Measurements from ENCODE around the gene CTSW.

The CTSW gene

GRCh38 chr11:65849771-65850216 is 29.8 kb upstream of the CTSW start:
- ATAC-seq = peak; percentile 17
- TF ChIP-seq ZNF565 (CRISPR knock-in tag; conservative IDR thresholded peaks at IDR 0.05; ENCODE audit: low read depth) = no peak
- TF ChIP-seq ZFP3 (CRISPR knock-in tag; IDR thresholded peaks at IDR 0.05) = no peak
- TF ChIP-seq, protein P1, sequence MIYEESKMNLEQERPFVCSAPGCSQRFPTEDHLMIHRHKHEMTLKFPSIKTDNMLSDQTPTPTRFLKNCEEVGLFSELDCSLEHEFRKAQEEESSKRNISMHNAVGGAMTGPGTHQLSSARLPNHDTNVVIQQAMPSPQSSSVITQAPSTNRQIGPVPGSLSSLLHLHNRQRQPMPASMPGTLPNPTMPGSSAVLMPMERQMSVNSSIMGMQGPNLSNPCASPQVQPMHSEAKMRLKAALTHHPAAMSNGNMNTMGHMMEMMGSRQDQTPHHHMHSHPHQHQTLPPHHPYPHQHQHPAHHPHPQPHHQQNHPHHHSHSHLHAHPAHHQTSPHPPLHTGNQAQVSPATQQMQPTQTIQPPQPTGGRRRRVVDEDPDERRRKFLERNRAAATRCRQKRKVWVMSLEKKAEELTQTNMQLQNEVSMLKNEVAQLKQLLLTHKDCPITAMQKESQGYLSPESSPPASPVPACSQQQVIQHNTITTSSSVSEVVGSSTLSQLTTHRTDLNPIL (CRISPR knock-in tag; IDR thresholded peaks at IDR 0.05; ENCODE audit: low read depth) = no peak
- TF ChIP-seq PPARA (CRISPR knock-in tag; IDR thresholded peaks at IDR 0.05; ENCODE audit: borderline replicate concordance) = no peak
- no peak for TF ChIP-seq TOX (CRISPR knock-in tag; IDR thresholded peaks at IDR 0.05; ENCODE audit: borderline replicate concordance)
- TF ChIP-seq ZFP30 (CRISPR knock-in tag; IDR thresholded peaks at IDR 0.05) = no peak
- no peak for TF ChIP-seq RARB (CRISPR knock-in tag; IDR thresholded peaks at IDR 0.05)
- no peak for TF ChIP-seq ZNF70 (CRISPR knock-in tag; IDR thresholded peaks at IDR 0.05)
- no peak for TF ChIP-seq GLIS3 (CRISPR knock-in tag; IDR thresholded peaks at IDR 0.05)
- TF ChIP-seq, protein P2, sequence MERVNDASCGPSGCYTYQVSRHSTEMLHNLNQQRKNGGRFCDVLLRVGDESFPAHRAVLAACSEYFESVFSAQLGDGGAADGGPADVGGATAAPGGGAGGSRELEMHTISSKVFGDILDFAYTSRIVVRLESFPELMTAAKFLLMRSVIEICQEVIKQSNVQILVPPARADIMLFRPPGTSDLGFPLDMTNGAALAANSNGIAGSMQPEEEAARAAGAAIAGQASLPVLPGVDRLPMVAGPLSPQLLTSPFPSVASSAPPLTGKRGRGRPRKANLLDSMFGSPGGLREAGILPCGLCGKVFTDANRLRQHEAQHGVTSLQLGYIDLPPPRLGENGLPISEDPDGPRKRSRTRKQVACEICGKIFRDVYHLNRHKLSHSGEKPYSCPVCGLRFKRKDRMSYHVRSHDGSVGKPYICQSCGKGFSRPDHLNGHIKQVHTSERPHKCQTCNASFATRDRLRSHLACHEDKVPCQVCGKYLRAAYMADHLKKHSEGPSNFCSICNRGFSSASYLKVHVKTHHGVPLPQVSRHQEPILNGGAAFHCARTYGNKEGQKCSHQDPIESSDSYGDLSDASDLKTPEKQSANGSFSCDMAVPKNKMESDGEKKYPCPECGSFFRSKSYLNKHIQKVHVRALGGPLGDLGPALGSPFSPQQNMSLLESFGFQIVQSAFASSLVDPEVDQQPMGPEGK (CRISPR knock-in tag; IDR thresholded peaks at IDR 0.05; ENCODE audit: borderline replicate concordance) = no peak
- TF ChIP-seq, protein P3, sequence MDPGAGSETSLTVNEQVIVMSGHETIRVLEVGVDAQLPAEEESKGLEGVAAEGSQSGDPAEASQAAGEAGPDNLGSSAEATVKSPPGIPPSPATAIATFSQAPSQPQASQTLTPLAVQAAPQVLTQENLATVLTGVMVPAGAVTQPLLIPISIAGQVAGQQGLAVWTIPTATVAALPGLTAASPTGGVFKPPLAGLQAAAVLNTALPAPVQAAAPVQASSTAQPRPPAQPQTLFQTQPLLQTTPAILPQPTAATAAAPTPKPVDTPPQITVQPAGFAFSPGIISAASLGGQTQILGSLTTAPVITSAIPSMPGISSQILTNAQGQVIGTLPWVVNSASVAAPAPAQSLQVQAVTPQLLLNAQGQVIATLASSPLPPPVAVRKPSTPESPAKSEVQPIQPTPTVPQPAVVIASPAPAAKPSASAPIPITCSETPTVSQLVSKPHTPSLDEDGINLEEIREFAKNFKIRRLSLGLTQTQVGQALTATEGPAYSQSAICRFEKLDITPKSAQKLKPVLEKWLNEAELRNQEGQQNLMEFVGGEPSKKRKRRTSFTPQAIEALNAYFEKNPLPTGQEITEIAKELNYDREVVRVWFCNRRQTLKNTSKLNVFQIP (CRISPR knock-in tag; IDR thresholded peaks at IDR 0.05; ENCODE audit: borderline replicate concordance, low read depth) = no peak
- no peak for TF ChIP-seq SNAI2 (CRISPR knock-in tag; IDR thresholded peaks at IDR 0.05)
- no peak for TF ChIP-seq OSR1 (CRISPR knock-in tag; IDR thresholded peaks at IDR 0.05)
- no peak for TF ChIP-seq CSDC2 (CRISPR knock-in tag; IDR thresholded peaks at IDR 0.05)
- no peak for TF ChIP-seq TCF4 (CRISPR knock-in tag; IDR thresholded peaks at IDR 0.05; ENCODE audit: borderline replicate concordance)
- TF ChIP-seq ZNF8 (CRISPR knock-in tag; IDR thresholded peaks at IDR 0.05) = no peak
- TF ChIP-seq ESRRG (CRISPR knock-in tag; IDR thresholded peaks at IDR 0.05) = no peak
- TF ChIP-seq ZC3H10 (CRISPR knock-in tag; IDR thresholded peaks at IDR 0.05) = no peak

DNA sequence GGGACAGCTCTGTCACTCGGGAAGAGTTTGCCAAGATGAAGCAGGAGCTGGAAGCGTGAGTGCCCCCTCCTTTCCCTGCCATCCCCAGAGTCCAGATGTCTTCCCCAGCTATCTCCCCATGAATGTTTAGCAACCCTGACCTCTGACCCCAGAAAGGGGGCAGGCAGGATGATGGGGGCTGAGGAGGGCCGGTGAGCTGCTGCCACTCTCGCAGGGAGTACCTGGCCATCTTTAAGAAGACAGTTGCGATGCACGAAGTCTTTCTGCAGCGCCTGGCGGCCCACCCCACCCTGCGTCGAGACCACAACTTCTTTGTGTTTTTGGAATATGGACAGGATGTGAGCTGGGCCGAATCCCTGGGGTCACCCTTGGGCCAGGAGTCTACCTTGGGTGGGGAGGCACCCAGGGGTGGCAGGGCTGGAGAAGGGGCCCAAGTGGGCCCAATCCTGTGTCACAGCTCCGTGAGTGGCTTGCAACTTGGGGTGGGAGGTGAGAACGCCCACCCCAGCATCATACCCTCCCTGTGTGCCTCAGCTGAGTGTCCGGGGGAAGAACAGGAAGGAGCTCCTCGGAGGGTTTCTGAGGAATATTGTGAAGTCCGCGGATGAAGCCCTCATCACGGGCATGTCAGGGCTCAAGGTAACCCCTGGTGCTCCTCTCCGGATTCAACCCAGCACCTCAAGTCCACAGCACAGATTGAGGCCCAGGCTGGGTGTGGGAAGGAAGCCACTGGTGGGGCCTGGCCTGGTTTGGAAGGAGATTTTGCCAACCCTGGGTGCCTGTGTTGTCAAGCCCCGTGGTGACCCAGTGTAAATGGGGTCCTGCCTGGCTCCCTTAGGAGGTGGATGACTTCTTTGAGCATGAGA is 29.2 kb upstream of the CTSW start:
- TF ChIP-seq ZC3H10 (CRISPR knock-in tag; IDR thresholded peaks at IDR 0.05) = 0 out of 2 replicates have a peak, but pooled peaks have one; percentile 8
- no peak for TF ChIP-seq ARNTL (CRISPR knock-in tag; IDR thresholded peaks at IDR 0.05; ENCODE audit: borderline replicate concordance, low read depth)
- TF ChIP-seq, protein P4, sequence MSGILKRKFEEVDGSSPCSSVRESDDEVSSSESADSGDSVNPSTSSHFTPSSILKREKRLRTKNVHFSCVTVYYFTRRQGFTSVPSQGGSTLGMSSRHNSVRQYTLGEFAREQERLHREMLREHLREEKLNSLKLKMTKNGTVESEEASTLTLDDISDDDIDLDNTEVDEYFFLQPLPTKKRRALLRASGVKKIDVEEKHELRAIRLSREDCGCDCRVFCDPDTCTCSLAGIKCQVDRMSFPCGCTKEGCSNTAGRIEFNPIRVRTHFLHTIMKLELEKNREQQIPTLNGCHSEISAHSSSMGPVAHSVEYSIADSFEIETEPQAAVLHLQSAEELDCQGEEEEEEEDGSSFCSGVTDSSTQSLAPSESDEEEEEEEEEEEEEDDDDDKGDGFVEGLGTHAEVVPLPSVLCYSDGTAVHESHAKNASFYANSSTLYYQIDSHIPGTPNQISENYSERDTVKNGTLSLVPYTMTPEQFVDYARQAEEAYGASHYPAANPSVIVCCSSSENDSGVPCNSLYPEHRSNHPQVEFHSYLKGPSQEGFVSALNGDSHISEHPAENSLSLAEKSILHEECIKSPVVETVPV (CRISPR knock-in tag; IDR thresholded peaks at IDR 0.05) = no peak
- peak; percentile 24 for ATAC-seq

- ATAC-seq = peak; percentile 37
- TF ChIP-seq ISL1 (CRISPR knock-in tag; IDR thresholded peaks at IDR 0.05) = no peak
- no peak for TF ChIP-seq RARB (CRISPR knock-in tag; IDR thresholded peaks at IDR 0.05)
- TF ChIP-seq ZFP3 (CRISPR knock-in tag; IDR thresholded peaks at IDR 0.05) = no peak
- TF ChIP-seq ZNF565 (CRISPR knock-in tag; conservative IDR thresholded peaks at IDR 0.05; ENCODE audit: low read depth) = no peak
- TF ChIP-seq PPARA (CRISPR knock-in tag; IDR thresholded peaks at IDR 0.05; ENCODE audit: borderline replicate concordance) = no peak
- no peak for TF ChIP-seq TOX (CRISPR knock-in tag; IDR thresholded peaks at IDR 0.05; ENCODE audit: borderline replicate concordance)
- TF ChIP-seq GLIS3 (CRISPR knock-in tag; IDR thresholded peaks at IDR 0.05) = no peak
- 0 out of 2 replicates have a peak, but pooled peaks have one; percentile 8 for TF ChIP-seq ARNTL (CRISPR knock-in tag; IDR thresholded peaks at IDR 0.05; ENCODE audit: borderline replicate concordance, low read depth)
- TF ChIP-seq ZC3H10 (CRISPR knock-in tag; IDR thresholded peaks at IDR 0.05) = peak; percentile 35
- 0 out of 2 replicates have a peak, but pooled peaks have one; percentile 6 for TF ChIP-seq ZFP30 (CRISPR knock-in tag; IDR thresholded peaks at IDR 0.05)
- TF ChIP-seq CSDC2 (CRISPR knock-in tag; IDR thresholded peaks at IDR 0.05) = no peak
- TF ChIP-seq, protein P5, sequence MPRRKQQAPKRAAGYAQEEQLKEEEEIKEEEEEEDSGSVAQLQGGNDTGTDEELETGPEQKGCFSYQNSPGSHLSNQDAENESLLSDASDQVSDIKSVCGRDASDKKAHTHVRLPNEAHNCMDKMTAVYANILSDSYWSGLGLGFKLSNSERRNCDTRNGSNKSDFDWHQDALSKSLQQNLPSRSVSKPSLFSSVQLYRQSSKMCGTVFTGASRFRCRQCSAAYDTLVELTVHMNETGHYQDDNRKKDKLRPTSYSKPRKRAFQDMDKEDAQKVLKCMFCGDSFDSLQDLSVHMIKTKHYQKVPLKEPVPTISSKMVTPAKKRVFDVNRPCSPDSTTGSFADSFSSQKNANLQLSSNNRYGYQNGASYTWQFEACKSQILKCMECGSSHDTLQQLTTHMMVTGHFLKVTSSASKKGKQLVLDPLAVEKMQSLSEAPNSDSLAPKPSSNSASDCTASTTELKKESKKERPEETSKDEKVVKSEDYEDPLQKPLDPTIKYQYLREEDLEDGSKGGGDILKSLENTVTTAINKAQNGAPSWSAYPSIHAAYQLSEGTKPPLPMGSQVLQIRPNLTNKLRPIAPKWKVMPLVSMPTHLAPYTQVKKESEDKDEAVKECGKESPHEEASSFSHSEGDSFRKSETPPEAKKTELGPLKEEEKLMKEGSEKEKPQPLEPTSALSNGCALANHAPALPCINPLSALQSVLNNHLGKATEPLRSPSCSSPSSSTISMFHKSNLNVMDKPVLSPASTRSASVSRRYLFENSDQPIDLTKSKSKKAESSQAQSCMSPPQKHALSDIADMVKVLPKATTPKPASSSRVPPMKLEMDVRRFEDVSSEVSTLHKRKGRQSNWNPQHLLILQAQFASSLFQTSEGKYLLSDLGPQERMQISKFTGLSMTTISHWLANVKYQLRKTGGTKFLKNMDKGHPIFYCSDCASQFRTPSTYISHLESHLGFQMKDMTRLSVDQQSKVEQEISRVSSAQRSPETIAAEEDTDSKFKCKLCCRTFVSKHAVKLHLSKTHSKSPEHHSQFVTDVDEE (CRISPR knock-in tag; IDR thresholded peaks at IDR 0.05) = no peak
Measured at GRCh38 chr11:65851083-65851579, 28.5 kb upstream of the CTSW start.

All from SK-N-SH treated with all-trans-retinoic acid at 6 μM for 48 hours (cell line).